Measurements from ENCODE around the gene SLC7A10. TPM values are rescaled to one million over a fixed set of nuclear protein-coding genes. Genes with fewer than 3 reads are reported as not detected.

SLC7A10 gene
- 1 to 10 TPM in 1 of 2 donors, under 1 TPM in 1; 0.58 to 4.0 TPM for total RNA-seq
- long read RNA-seq = 0 reads

GRCh38 chr19:33225458-33225926, at the start of gene SLC7A10:
Gene SLC7A10, minus strand, starts transcription at chr19:33225850. Its CDS starts 147 bp downstream, at chr19:33225703.
- intact Hi-C loops (cut with DNase I) = no loop called here
- DNase-seq = no peak
- peak; percentile 18 to 46 for ATAC-seq

- intact Hi-C loops (cut with DNase I) = no loop called here
- no peak for DNase-seq
- no peak for ATAC-seq
Measured at GRCh38 chr19:33274663-33275558, 49.3 kb upstream of the SLC7A10 start.

GRCh38 chr19:33273881-33274662, 48.4 kb upstream of the SLC7A10 start:
- peak; percentile 17 to 61 for ATAC-seq

GRCh38 chr19:33273065-33273736, 47.6 kb upstream of the SLC7A10 start:
- intact Hi-C loops (cut with DNase I) = no loop called here
- ATAC-seq (peak; percentile 21 to 55), DNase-seq (no peak)

More at GRCh38 chr19:33273881-33274662, 48.4 kb upstream of the SLC7A10 start:
- intact Hi-C loops (cut with DNase I) = no loop called here
- DNase-seq = peak; percentile 60

DNA sequence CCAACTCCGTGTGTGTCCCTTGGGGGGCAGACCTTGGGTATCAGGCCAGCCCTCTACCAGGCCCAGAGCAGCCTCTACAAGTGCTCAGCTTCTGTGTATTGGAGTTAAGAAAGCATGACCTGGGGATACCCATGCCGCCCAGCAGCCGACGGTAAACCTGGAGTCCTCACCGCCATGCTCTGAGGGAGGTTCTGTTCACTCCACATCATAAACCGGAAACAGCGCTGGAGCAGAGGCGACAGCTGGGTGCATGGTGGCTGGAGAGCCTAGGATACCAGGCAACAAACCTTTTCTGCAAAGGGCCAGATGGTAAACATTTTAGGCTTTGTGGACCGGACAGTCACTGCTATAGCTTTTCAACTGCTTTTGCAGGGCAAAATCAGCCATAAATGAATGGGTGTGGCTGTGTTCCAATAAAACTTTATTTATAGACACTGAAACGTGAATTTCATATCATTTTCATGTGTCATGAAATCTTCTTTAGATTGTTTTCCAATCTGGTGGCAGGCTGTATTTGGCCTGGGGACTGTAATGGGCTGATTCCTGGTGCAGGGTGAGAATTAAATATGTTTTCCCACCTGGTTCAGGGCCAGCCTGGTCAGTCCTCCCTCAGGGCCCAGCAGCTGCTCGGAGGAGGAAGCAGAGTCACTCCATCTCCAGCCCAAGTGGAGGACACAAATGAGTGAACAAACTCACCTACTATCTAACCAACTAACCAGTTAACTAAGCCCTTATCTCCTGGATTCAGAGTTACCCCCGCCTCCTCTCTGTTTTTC, 45.8 kb upstream of the SLC7A10 start:
- no peak for DNase-seq
- no peak for ATAC-seq
- intact Hi-C loops (cut with DNase I) = no loop called here

GRCh38 chr19:33270769-33271168, 45.1 kb upstream of the SLC7A10 start:
- ATAC-seq = no peak
- intact Hi-C loops (cut with DNase I) = no loop called here
- DNase-seq = no peak

DNA sequence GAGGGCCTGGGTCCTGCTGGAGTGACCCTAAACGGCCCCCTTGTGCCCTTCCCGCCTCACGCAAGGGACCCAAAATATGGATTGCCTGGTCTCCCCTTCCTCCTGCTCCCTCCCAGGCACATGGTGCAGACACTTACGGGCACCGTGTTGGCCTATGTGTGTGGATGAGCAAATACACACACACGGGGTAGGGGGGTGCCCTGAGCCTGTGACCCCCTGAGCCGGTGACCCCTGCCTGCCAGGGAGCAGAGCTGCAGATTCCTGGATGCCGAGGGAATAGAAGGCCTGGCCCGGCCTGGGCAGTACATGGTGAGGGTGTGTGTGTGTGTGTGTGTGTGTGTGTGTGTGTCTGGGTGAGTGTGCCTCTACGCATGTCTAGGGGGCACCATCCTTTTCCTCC, 43.4 kb upstream of the SLC7A10 start:
- intact Hi-C loops (cut with DNase I) = no loop called here
- DNase-seq = peak; percentile 11
- no peak for ATAC-seq

DNA sequence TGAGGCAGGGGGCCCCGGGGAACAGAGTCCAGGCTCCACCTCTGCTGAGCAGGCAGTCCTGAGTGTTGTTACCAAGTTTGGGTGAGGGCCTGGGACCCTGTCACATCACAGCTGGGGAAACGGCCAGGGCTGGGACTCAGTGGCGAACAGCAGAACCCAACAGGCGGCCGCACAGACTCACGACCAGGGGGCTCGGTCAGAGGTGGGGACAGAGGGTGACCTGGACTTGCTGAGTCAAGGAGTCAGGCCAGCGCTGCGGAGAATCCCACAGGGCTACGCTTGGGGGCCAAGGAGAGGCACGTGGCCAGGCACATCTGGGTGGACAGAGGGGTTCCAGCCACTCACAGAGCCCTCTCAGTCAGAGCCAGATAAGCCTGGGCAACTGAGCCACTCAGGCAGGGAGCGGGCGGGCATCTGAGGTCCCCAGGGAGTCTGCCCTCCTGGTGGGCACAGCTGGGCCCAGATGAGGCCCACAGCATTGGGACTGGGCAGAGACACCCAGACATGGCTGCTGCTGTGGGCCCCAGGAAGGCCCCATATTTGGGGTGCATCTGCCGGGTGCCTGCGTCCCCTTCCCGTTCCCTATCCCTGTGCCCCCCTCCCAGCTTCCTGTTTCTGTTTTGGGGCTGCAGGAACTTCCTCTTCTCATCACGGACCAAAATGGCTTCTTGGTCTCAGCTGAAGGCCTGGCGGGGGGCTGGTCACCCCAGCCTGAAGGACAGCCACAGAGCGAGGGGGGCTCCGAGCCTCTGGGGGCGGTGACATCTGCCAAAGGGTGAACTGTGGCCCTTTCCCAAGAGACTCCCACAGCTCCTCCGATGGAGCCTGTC, 42.7 kb upstream of the SLC7A10 start:
- intact Hi-C loops (cut with DNase I) = no loop called here
- ATAC-seq = peak; percentile 21 to 44
- peak; percentile 19 for DNase-seq

DNA sequence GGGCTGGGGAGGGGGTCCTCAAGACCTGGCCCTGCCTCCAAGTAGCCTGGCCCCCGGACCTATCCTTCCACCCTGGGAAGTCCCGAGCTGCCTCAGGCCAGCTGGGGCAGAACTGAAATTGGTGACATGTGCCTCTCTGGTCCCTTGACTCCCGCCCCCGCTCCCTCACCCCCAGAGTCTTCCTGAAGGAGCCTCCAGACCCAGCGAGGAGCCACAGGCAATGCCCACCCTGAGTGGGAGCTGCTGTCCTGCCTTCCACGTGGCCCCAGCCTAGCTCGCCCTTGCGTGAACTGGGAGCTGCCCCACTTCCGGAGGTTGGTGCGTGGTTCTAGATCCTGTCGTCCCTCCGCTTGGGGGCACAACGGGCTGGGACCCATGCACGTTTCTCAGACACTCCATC, 42.1 kb upstream of the SLC7A10 start:
- ATAC-seq (no peak), DNase-seq (no peak)
- intact Hi-C loops (cut with DNase I) = no loop called here

- DNase-seq = no peak
- intact Hi-C loops (cut with DNase I) = no loop called here
- ATAC-seq = no peak
Measured at GRCh38 chr19:33266974-33267484, 41.4 kb upstream of the SLC7A10 start.

- DNase-seq (no peak), ATAC-seq (no peak)
- intact Hi-C loops (cut with DNase I) = no loop called here
Measured at GRCh38 chr19:33264881-33265445, 39.3 kb upstream of the SLC7A10 start.

DNA sequence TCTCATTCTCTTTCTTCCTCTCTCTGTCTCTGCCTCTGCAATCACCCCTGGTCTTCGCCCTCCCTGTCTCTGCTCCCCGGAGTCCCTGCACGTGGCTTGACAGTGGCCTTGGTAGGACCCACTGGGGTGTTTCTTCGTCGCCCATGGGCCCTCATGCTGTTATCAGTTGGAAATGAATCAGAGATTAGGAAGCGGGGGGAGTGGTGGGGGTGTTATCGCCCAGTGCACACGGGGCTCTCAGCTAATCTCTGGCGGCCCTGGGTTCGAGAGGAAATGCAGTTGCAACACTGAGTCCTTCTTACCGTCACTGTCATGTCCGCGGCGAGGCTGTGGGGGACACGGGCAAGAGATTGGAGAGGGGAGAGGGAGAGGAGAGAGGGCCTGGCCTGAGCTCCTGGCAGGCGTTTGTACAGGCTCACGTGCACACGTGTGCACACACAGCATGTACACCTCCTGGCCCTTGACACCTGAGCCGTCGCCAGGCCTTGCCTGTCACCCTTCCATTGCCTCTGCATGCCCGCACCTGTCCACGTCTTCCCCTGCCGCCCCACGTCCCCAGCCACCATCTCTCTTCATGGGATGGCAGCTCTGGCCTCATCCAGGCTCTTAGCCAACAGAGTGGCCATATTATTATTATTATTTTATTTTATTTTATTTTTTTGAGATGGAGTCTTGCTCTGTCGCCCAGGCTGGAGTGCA, 37.8 kb upstream of the SLC7A10 start:
- DNase-seq (no peak), ATAC-seq (no peak)
- intact Hi-C loops (cut with DNase I) = no loop called here

- DNase-seq (no peak), ATAC-seq (peak in 1 of 2 donors; percentile 40)
- intact Hi-C loops (cut with DNase I) = no loop called here
Measured at GRCh38 chr19:33261511-33262189, 36.0 kb upstream of the SLC7A10 start.

DNA sequence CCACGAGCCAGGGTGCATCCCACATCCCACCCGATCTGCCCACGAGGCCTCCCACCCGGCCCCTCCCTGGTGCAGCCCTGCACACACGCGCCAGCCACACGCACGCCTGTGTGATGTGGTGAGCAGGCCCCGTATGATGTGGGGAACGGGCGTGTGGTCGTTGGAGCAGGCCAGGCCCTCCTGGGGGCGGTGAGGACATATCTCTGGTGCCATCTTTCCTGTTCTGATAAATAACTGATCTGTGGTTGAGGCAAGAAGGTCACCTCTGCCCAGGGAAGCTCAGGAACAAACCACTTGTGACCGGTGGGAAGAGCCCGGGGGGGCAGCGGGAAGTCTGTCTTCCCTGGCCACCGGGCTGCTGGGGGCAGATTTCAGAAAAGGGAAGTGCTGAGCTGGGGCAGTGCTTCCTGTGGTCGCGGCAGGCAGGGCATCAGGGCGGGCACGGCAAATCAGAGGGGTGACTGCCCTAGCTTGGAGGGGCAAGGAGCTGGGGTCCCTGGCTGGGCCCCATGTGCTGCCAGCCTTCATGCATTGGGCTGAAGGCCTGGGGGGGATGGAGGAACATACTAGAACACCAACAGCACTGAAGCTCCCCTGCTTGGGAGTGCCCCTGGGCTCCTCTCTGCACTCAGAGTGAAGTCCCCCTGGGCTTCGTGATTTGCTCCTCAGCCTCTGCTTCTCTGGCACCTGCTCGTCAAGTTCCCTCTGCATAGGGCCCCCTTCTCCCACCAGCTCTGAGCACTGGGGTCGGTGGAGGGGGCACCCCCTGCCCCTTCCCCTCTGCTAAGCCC, 35.2 kb upstream of the SLC7A10 start:
- intact Hi-C loops (cut with DNase I) = no loop called here
- ATAC-seq = peak; percentile 36 to 55
- peak; percentile 42 for DNase-seq

- intact Hi-C loops (cut with DNase I) = no loop called here
- peak in 1 of 2 donors; percentile 53 for ATAC-seq
- DNase-seq = no peak
Measured at GRCh38 chr19:33259539-33259938, 33.9 kb upstream of the SLC7A10 start.
